Thoracic aorta (tissue), 2 donors: ENCODE measurements around the gene SLC29A1. TPM values are rescaled to one million over a fixed set of nuclear protein-coding genes. Genes with fewer than 3 reads are reported as not detected.
A peak's percentile ranks its signal among the peaks of the same experiment; 100 is the strongest.
"Not testable (repeated sequence)": the region's sequence is repeated elsewhere in the genome, so short reads cannot be mapped to it uniquely, and the experiment has no call there.

Experiments
- ATAC-seq: fragments of 150-250 bp; one replicate; pipeline ENCODE4 v1.8.0; 2017; ENCODE audit warnings: low read depth; ENCODE audit not compliant: insufficient number of reproducible peaks, low FRiP score
- DNase-seq: peaks from one replicate; pipeline ENCODE4 v3.0.0-alpha.2; 2020; ENCODE audit warnings: low spot score
- H3K27ac ChIP-seq, 2 donors: fragments of 200-600 bp; sonication (generic); 1 replicate in 1 of 2; 2 replicates in 1 of 2; pipeline ENCODE4 v1.5.1; 2016; ENCODE audit warnings: mild to moderate bottlenecking in 2 of 2, moderate library complexity in 2 of 2
- H3K27me3 ChIP-seq: fragments of 200-600 bp; sonication (generic); replicated peaks from 2 replicates; pipeline ENCODE4 v1.6.0; 2016; ENCODE audit warnings: mild to moderate bottlenecking; ENCODE audit not compliant: insufficient read depth
- H3K36me3 ChIP-seq: fragments of 200-600 bp; sonication (generic); one replicate; pipeline ENCODE4 v1.5.1; 2016
- H3K4me1 ChIP-seq, 2 donors: fragments of 200-600 bp; sonication (generic); 1 replicate in 1 of 2; 2 replicates in 1 of 2; pipeline versions ENCODE4 v1.5.1 to v1.6.0; 2016; ENCODE audit warnings: low read depth in 2 of 2, mild to moderate bottlenecking in 1 of 2; ENCODE audit not compliant: control insufficient read depth in 1 of 2
- H3K4me3 ChIP-seq: fragments of 200-600 bp; sonication (generic); 2 replicates; pipeline ENCODE4 v1.5.1; 2016; ENCODE audit warnings: mild to moderate bottlenecking
- H3K9me3 ChIP-seq: fragments of 200-600 bp; sonication (generic); 2 replicates; pipeline ENCODE4 v1.5.1; 2016
- total RNA-seq, 2 donors: library from RNA; depleted of rRNA; stranded (reverse); fragments of >200 nt; gene quantifications; one replicate each; pipeline versions ENCODE4 v1.1.0 to v1.2.3, GENCODE V29; 2016
- TF ChIP-seq, protein P1 (sequence below): fragments of 200-600 bp; sonication (generic); IDR thresholded peaks from one replicate; pipeline ENCODE4 v1.5.1; 2019; ENCODE audit warnings: antibody characterized with exemption

Gene SLC29A1
- total RNA-seq, 2 donors from 2014 or later: 132 to 172 TPM

GRCh38 chr6:44189257-44189656 lies 34.1 kb upstream of the SLC29A1 start:
- H3K4me1 ChIP-seq: no peaks in the 10 kb centered on the region
- H3K27me3 ChIP-seq: no peaks in the 10 kb centered on the region
- H3K36me3 ChIP-seq: no peaks in the 10 kb centered on the region
- TF ChIP-seq, protein P1, sequence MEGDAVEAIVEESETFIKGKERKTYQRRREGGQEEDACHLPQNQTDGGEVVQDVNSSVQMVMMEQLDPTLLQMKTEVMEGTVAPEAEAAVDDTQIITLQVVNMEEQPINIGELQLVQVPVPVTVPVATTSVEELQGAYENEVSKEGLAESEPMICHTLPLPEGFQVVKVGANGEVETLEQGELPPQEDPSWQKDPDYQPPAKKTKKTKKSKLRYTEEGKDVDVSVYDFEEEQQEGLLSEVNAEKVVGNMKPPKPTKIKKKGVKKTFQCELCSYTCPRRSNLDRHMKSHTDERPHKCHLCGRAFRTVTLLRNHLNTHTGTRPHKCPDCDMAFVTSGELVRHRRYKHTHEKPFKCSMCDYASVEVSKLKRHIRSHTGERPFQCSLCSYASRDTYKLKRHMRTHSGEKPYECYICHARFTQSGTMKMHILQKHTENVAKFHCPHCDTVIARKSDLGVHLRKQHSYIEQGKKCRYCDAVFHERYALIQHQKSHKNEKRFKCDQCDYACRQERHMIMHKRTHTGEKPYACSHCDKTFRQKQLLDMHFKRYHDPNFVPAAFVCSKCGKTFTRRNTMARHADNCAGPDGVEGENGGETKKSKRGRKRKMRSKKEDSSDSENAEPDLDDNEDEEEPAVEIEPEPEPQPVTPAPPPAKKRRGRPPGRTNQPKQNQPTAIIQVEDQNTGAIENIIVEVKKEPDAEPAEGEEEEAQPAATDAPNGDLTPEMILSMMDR: no peak
- H3K27ac ChIP-seq: no peak overlapping the region
- no peak for ATAC-seq
- no peak for DNase-seq
- H3K4me3 ChIP-seq: no peak overlapping the region
- no peaks in the 10 kb centered on the region for H3K9me3 ChIP-seq

DNA sequence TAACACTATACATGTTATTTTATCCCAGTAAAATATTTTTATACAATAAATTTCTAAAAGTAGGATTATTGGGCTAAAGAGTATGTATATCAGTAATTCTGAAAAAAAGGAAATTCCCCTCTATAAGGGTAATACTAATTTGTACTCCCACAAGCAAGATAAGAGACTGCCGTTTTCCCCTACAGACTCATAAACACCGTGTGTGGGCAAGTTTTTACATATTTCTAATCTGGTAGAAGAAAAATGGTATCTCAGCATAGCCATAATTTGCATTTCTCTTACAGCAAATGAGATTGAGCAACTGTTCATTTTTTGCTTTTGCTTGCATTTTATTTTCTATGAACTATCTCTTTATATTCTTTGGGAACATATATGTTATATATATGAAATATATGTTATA lies 32.7 kb upstream of the SLC29A1 start:
- DNase-seq (no peak), ATAC-seq (no peak)
- H3K9me3 ChIP-seq: no peaks in the 10 kb centered on the region
- no peaks in the 10 kb centered on the region for H3K27me3 ChIP-seq
- TF ChIP-seq, protein P1: no peak
- H3K36me3 ChIP-seq: no peaks in the 10 kb centered on the region
- H3K4me1 ChIP-seq: no peaks in the 10 kb centered on the region
- no peak overlapping the region for H3K27ac ChIP-seq
- no peak overlapping the region for H3K4me3 ChIP-seq

DNA sequence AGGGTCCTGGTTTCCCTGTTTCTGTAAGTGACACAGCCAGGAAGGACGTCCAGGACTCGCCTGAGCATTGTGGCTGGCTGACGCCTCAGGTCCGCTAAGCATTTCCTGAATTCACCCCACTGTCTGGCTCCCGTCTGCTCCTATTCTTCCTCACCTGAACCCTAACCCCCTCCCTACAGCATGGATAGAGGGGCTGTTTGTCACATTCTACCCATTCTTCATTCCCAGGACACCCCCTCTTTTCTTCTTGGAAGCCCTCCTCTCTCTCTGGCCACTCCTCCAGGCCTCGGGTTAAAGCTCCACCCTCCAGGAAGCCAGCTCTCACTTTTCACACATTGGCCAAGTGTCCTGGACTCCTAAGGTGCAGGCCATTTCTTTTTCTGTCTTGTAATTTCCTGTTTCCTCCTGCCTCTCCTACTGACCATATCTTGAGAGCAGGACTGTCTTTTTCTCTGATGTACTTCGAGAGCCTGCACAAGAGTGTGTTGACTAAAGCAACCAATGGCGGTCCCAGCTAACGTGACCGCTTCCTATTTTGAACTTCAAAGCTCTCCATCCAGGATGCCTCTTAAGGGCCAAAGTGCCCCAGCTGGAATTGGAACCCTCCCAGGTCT lies 30.9 kb upstream of the SLC29A1 start:
- Histone ChIP-seq H3K4me1 (no peaks in the 10 kb centered on the region), H3K4me3 (peak overlapping the region; percentile 14), H3K36me3 (no peaks in the 10 kb centered on the region), H3K27me3 (no peaks in the 10 kb centered on the region), H3K9me3 (no peaks in the 10 kb centered on the region), H3K27ac (no peak overlapping the region)
- TF ChIP-seq, protein P1: no peak
- ATAC-seq (no peak), DNase-seq (no peak)

GRCh38 chr6:44193307-44193910 lies 30.0 kb upstream of the SLC29A1 start:
- Histone ChIP-seq H3K27ac (no peak overlapping the region), H3K4me1 (no peaks in the 10 kb centered on the region), H3K27me3 (no peaks in the 10 kb centered on the region), H3K4me3 (no peak overlapping the region), H3K9me3 (no peaks in the 10 kb centered on the region), H3K36me3 (no peaks in the 10 kb centered on the region)
- TF ChIP-seq, protein P1: no peak
- DNase-seq (no peak), ATAC-seq (no peak)

DNA sequence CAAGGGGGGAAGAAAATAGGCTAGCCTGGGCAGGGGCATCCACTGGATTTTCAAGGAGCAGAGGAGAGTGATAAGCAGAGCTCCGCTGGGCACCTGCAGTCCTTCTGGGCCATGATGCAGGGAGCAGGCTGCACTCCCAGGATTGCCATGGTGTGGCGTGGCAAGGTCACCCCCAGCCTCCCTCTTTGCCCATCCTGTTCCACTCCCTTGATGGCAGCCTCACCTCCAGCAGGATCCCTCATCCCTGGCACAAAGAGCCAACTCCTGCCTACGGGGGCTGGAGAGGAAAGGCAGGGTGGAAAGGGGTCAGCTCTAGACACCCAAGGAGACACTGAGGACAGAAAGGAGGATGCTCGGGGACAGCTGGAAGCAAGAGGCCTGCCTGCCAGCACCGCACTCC lies 29.1 kb upstream of the SLC29A1 start:
- Histone ChIP-seq H3K36me3 (no peaks in the 10 kb centered on the region), H3K4me1 (peaks cover 4 to 7% of the 10 kb centered on the region in 2 donors), H3K27ac (no peak overlapping the region), H3K9me3 (no peaks in the 10 kb centered on the region), H3K4me3 (no peak overlapping the region), H3K27me3 (no peaks in the 10 kb centered on the region)
- TF ChIP-seq, protein P1: no peak
- DNase-seq (no peak), ATAC-seq (no peak)

DNA sequence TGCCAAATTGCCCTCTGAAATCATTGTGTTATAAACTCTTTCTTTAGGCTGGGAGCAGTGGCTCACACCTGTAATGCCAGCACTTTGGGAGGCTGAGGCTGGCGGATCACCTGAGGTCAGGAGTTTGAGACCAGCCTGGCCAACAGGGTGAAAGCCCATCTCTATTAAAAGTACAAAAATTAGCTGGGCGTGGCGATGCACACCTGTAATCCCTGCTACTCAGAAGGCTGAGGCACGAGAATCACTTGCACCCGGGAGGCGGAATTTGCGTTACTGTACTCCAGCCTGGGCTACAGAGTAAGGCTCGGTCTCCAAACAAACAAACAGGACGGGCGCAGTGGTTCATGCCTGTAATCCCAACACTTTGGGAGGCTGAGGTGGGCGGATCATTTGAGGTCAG lies 27.0 kb upstream of the SLC29A1 start:
- DNase-seq, H3K27me3 ChIP-seq, H3K36me3 ChIP-seq, H3K27ac ChIP-seq, ATAC-seq, H3K9me3 ChIP-seq, H3K4me3 ChIP-seq: not testable (repeated sequence)
- H3K4me1 ChIP-seq: peaks cover 8 to 11% of the 10 kb centered on the region in 2 donors
